Natural killer cell (primary cell): ENCODE measurements around the gene FBRS. TPM values are rescaled to one million over a fixed set of nuclear protein-coding genes. Genes with fewer than 3 reads are reported as not detected.

ENCODE experiments used
- ATAC-seq, 3 donors: fragments of 150-1000 bp in 2 of 3; fragments of 200-7000 bp in 1 of 3; cut with Tn5 transposase; 1 replicate in 1 of 3; 2 replicates in 2 of 3; pipeline ENCODE4 v1.10.0; 2021; ENCODE audit warnings: mild to moderate bottlenecking in 2 of 3, moderate library complexity in 2 of 3
- DNase-seq, 2 donors: peaks; one replicate each; pipeline versions ENCODE4 v3.0.0 to v3.0.0-alpha.2; 2013 to 2021; ENCODE audit warnings: mixed read lengths in 1 of 2
- H3K27ac ChIP-seq: one replicate; pipeline ENCODE4 v1.5.1; 2013; ENCODE audit warnings: mild to moderate bottlenecking, low read length
- H3K27me3 ChIP-seq: one replicate; pipeline ENCODE4 v1.6.1; 2013; ENCODE audit warnings: low read length; ENCODE audit not compliant: control insufficient read depth, insufficient read depth
- H3K36me3 ChIP-seq: one replicate; pipeline ENCODE4 v1.6.1; 2013; ENCODE audit warnings: low read length; ENCODE audit not compliant: control insufficient read depth, insufficient read depth
- H3K4me1 ChIP-seq: one replicate; pipeline ENCODE4 v1.6.1; 2013; ENCODE audit warnings: low read length; ENCODE audit not compliant: control insufficient read depth, insufficient read depth
- H3K4me3 ChIP-seq: one replicate; pipeline ENCODE4 v1.5.1; 2013; ENCODE audit warnings: low read length
- H3K9me3 ChIP-seq: one replicate; pipeline ENCODE4 v1.6.1; 2013; ENCODE audit warnings: low read length; ENCODE audit not compliant: control insufficient read depth, insufficient read depth
- H3K27ac Mint-ChIP-seq, 2 donors: one replicate each; pipeline ENCODE4 v1.8.0; 2022; ENCODE audit warnings: mild to moderate bottlenecking in 2 of 2, mixed read lengths in 2 of 2, moderate library complexity in 1 of 2
- H3K27me3 Mint-ChIP-seq, 2 donors: one replicate each; pipeline ENCODE4 v1.8.0; 2022; ENCODE audit warnings: low read depth in 2 of 2, mixed read lengths in 2 of 2
- H3K36me3 Mint-ChIP-seq: one replicate; pipeline ENCODE4 v1.8.0; 2022; ENCODE audit warnings: mixed read lengths
- H3K4me1 Mint-ChIP-seq, 2 donors: one replicate each; pipeline ENCODE4 v1.8.0; 2022; ENCODE audit warnings: mixed read lengths in 2 of 2
- H3K4me3 Mint-ChIP-seq: one replicate; pipeline ENCODE4 v1.8.0; 2022; ENCODE audit warnings: mild to moderate bottlenecking, moderate library complexity, mixed read lengths
- H3K9me3 Mint-ChIP-seq, 2 donors: one replicate each; pipeline ENCODE4 v1.8.0; 2022; ENCODE audit warnings: mixed read lengths in 2 of 2
- CTCF ChIP-seq: fragments of 200-600 bp; IDR thresholded peaks from one replicate; pipeline ENCODE4 v1.8.0; 2022; ENCODE audit warnings: antibody characterized with exemption
- WGBS: methylation state at CpG from one replicate; pipeline ENCODE4 v1.1.7; 2013; ENCODE audit warnings: missing lambda C conversion rate; ENCODE audit not compliant: insufficient coverage; 5-methylcytosine and 5-hydroxymethylcytosine counted together
- intact Hi-C: fragments of 100-400 bp; cut with micrococcal nuclease; formaldehyde crosslinking; loops from one replicate; pipeline ENCODE4 v1.14.2; 2022
- total RNA-seq, 4 donors: library from RNA; stranded (reverse); fragments of 120-200 nt in 1 of 4; gene quantifications; one replicate each; pipeline versions ENCODE4 v1.2.3 to v1.2.4, GENCODE V29; 2013 to 2022

The FBRS gene
- total RNA-seq, 3 donors from 2014 or later (not counting 1 experiment from before 2014, with no cell fraction given), result 158 to 182 (median 172) TPM

- ATAC-seq (no peak), DNase-seq (no peak)
- H3K4me3 Mint-ChIP-seq, result no peak overlapping the region
- H3K4me3 ChIP-seq, result no peak overlapping the region
- peaks cover 25 to 29% of the 10 kb centered on the region in 2 donors for H3K4me1 Mint-ChIP-seq
- H3K27ac Mint-ChIP-seq, result peak overlapping the region in 1 of 2 donors; percentile 54
- no peaks in the 10 kb centered on the region for H3K27me3 ChIP-seq
- TF ChIP-seq CTCF, result no peak
- intact Hi-C loops, result no loop called here
- peaks cover 17% of the 10 kb centered on the region for H3K4me1 ChIP-seq
- peaks cover 10% of the 10 kb centered on the region for H3K36me3 Mint-ChIP-seq
- no peaks in the 10 kb centered on the region for H3K27me3 Mint-ChIP-seq
- no peak overlapping the region for H3K27ac ChIP-seq
- no peaks in the 10 kb centered on the region for H3K9me3 Mint-ChIP-seq
- 96% methylated on average over 6 of the region's 7 CpGs for WGBS
- H3K36me3 ChIP-seq, result peaks cover 87% of the 10 kb centered on the region
- no peaks in the 10 kb centered on the region for H3K9me3 ChIP-seq
Observed at GRCh38 chr16:30666681-30667080, 8.4 kb downstream of the FBRS start.

- H3K27me3 ChIP-seq, result no peaks in the 10 kb centered on the region
- H3K9me3 ChIP-seq, result no peaks in the 10 kb centered on the region
- Mint-ChIP-seq H3K9me3 (no peaks in the 10 kb centered on the region), H3K4me3 (no peak overlapping the region), H3K4me1 (peaks cover 18 to 22% of the 10 kb centered on the region in 2 donors), H3K27me3 (no peaks in the 10 kb centered on the region), H3K27ac (peak overlapping the region; percentile 53 to 73), H3K36me3 (peaks cover 10% of the 10 kb centered on the region)
- TF ChIP-seq CTCF, result no peak
- intact Hi-C loops, result no loop called here
- peaks cover 10% of the 10 kb centered on the region for H3K4me1 ChIP-seq
- no peak overlapping the region for H3K27ac ChIP-seq
- 98% methylated on average over 11 of the region's 11 CpGs for WGBS
- ATAC-seq (no peak), DNase-seq (no peak)
- no peak overlapping the region for H3K4me3 ChIP-seq
- peaks cover 79% of the 10 kb centered on the region for H3K36me3 ChIP-seq
Observed at GRCh38 chr16:30667361-30667905, 9.2 kb downstream of the FBRS start.

GRCh38 chr16:30668393-30668792, 10.2 kb downstream of the FBRS start:
- intact Hi-C loops, result no loop called here
- Mint-ChIP-seq H3K4me1 (peaks cover 9 to 17% of the 10 kb centered on the region in 2 donors), H3K27ac (peak overlapping the region in 1 of 2 donors; percentile 73), H3K4me3 (no peak overlapping the region), H3K36me3 (peaks cover 3% of the 10 kb centered on the region), H3K27me3 (no peaks in the 10 kb centered on the region), H3K9me3 (no peaks in the 10 kb centered on the region)
- H3K9me3 ChIP-seq, result no peaks in the 10 kb centered on the region
- H3K36me3 ChIP-seq, result peaks cover 70% of the 10 kb centered on the region
- WGBS, result 96% methylated on average over 12 of the region's 12 CpGs
- no peak overlapping the region for H3K27ac ChIP-seq
- no peaks in the 10 kb centered on the region for H3K27me3 ChIP-seq
- H3K4me1 ChIP-seq, result peaks cover 9% of the 10 kb centered on the region
- ATAC-seq, result no peak
- DNase-seq, result no peak
- TF ChIP-seq CTCF, result no peak
- H3K4me3 ChIP-seq, result no peak overlapping the region
